NCI-H510A (cell line): ENCODE data around the gene JPT2.

Experiments used
- DNase-seq: peaks from one replicate; lab custom pipeline; 2025; lab: John Stamatoyannopoulos, UW

JPT2 gene

DNA sequence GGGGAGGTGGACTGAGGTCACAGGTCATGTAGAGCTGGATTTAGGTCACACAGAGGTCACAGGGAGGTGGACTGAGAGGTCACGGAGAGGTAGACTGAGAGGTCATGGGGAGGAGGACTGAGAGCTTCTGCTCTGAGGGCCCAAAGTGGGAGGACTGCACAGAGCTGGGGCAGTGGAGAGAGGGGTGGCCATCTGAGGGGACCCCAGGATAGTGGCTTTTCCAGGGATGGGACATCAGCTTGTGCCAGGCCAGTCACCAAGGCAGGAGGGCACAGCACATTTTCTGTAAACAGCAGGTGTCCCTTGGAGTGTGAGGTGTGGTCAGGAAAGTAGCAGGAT, 26.1 kb upstream of the JPT2 start:
- no peak for DNase-seq

GRCh38 chr16:1653023-1653422, 25.1 kb upstream of the JPT2 start:
- no peak for DNase-seq

DNA sequence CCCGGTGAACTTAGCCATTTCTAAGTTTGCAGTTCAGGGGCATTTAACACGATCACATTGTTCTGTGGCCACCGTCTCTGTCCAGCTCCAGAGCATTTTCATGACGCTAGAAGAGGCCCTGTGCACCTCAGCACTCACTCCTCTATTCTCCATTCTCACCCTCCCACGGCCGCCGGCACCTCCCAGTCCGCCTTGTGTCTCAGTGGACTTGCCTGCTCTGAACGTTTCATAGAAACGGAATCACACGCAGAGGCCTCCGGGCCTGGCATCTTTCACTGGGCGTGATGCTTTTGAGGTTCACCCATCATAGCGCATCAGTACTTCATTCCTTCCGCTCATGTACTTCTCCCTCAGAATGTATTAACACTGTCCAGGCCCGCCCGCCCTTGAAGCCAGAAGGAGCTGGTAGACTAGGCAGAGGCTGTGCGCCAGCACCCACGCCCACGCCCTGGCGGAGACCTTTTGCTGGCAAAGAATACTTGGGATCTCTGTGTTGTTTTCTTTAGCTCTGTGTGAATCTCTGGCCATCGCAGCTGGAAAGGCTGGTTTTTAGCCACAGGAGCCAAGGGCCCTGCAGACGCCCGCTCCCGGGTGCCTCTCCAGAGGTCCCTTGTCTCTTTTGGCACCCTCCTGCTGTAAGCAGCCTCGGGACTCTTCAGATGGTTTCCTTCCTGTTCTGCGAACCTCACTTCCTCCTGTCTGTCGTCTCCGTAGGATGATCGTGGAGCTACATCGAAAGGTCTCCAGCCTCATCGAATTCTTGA, 23.4 kb upstream of the JPT2 start:
- no peak for DNase-seq

- no peak for DNase-seq
These were observed 22.7 kb upstream of the JPT2 start for GRCh38 chr16:1655269-1655807.

- no peak for DNase-seq
These were observed 21.9 kb upstream of the JPT2 start for GRCh38 chr16:1655909-1656807.

DNA sequence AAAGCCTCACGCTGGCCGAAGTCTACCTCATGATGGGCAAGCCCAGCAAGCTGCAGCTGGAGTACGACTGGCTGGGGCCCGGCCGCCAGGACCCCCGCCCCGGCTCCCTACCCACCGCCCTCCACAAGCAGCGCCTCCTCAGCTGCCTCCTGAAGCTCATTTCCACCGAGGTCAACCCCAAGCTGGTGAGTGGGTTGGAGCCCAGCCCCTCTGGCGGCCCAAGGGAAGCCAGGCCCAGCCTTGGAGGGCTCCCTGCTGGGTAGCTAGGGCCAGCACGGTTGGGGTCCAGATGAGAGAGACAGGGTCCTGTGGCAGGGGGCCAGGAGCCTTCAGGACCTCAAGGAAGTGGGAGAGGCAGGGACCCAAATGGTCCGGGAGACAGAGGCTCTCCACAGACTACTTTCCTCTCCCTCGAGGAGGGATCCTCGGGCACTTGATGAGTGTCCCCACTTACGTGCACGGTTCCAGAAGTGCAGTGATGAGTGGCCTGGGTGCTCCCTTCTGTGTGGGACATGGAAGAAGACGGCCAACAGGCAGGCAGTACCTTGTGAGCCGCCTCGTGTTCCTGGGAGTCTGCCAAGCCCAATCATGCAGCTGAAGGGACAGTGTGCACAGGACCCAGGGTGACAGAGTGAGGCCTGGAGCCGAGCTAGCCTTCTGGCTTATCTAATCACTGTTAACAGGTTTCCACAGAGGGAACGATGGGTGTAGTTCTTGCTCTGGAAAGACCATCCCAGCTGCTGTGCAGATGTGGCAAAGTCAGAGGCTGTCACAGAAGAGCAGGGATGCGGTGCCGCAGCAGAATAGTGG, 21.1 kb upstream of the JPT2 start:
- no peak for DNase-seq

GRCh38 chr16:1657841-1658240, 20.2 kb upstream of the JPT2 start:
- no peak for DNase-seq

DNA sequence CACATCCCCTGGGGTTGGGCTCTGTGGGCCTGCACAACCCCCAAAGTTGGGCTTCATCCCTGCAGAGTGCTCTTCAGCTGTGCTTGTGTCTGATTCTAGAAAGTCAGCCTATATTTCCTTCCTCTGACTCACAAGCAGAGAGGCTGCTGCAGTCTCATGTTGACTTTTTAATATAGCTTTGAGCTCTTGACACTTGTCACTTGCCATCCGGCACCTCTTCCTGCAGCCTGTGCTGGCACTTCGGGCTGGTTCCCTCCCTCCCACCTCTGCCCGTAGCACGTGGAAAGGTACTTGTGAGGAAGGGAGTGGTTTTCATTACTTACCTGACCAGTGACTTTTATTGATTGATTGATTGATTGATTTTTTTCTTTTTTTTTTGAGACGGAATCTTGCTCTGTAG, 19.0 kb upstream of the JPT2 start:
- no peak for DNase-seq

GRCh38 chr16:1661826-1662225, 16.3 kb upstream of the JPT2 start:
- DNase-seq, result no peak

DNA sequence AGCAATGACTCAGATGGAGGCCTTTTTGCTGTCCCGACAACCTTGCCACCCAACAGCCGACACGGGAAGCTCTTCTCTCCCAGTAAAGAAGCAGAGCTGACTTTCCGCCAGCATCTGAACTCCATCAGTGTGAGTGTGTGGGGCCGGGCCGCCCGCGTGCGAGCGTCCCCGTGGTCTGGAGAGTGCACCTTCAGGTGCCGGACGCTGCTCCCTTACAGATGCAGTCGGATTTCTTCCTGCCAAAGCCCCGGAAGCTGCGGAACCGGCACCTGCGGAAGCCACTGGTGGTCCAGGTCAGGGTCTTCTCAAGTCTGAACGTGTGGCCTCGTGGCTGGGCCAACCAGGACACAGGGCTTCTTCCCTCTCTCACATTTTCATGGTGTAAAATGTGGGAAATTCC, 15.5 kb upstream of the JPT2 start:
- no peak for DNase-seq

- no peak for DNase-seq
These were observed 12.2 kb upstream of the JPT2 start for GRCh38 chr16:1665829-1666228.

- DNase-seq, result no peak
These were observed 11.8 kb upstream of the JPT2 start for GRCh38 chr16:1666316-1666715.

GRCh38 chr16:1667271-1667670, 10.8 kb upstream of the JPT2 start:
- DNase-seq, result no peak

DNA sequence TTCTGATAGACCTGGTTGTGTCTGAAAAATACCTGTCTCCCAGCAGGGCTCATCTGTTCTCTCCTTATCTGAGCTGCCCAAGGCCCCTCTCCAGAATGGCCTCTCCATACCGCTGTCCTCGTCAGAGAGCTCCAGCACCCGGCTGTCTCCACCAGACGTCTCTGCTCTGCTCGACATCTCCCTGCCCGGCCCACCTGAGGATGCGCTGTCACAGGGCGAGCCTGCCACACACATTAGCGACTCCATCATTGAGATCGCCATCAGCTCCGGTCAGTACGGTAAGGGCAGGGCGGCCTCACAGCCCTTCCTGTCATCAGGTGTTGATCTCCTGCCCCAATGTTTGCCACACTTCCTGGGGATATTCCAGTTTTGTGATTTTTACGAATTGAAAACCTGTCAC, 10.2 kb upstream of the JPT2 start:
- DNase-seq, result no peak

DNA sequence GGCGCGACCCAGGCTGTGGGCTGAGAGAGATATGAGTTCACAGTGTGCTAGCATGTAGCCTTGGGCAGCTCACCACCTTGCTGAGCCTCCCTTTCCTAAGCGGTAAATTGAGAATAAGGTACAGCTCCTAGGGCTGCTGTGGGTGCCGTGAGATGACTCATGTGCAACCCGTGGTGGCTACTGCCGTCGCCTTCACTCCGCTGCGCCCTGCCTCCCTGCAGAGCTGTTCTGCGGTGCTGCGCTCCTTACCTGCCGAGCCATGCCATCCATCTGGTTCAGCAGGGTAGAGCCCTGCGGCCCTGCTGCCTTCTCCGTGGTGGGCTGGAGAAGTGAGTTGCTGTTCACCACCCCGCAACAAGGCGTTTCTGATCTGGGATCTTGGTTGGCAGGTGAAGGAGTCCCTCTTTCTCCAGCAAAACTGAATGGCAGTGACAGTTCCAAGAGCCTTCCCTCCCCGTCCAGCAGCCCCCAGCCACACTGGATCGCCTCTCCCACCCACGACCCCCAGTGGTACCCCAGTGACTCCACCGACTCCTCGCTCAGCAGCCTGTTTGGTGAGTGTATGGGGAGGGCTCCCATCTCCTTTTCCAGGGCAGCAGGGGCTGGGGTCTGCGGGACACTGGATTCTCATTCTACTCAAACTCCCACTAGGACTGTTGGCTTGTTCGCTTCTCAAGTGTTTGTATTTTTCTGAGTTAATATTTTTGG, 9.3 kb upstream of the JPT2 start:
- DNase-seq, result no peak

- DNase-seq, result no peak
These were observed 8.4 kb upstream of the JPT2 start for GRCh38 chr16:1669698-1670097.

DNA sequence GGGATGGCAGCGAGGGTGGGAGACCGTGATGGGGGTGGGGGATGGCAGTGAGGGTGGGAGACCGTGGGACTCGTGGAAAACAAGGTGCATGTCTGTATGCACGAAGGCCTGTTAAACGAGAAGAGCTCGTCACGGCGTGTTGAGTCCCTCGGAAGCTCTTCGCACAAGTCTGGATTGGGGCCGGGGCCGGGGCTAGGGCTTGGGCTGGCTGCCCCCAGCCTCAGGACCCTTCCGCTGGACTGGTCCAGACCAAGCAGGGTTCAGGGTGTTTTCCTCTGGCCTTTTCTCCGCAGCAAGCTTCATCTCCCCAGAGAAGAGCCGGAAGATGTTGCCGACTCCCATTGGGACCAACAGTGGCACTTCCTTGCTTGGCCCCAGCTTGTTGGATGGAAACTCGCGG, 7.7 kb upstream of the JPT2 start:
- DNase-seq, result no peak

- no peak for DNase-seq
These were observed 7.2 kb upstream of the JPT2 start for GRCh38 chr16:1670866-1671265.

GRCh38 chr16:1673424-1674151, 4.5 kb upstream of the JPT2 start:
- DNase-seq, result no peak

GRCh38 chr16:1674306-1674705, 3.8 kb upstream of the JPT2 start:
- no peak for DNase-seq
